ENCODE data around the gene LPCAT3.

GRCh38 chr12:6943389-6943721 is 74.9 kb downstream of the LPCAT3 start:
- TF ChIP-seq CTCF (IDR thresholded peaks at IDR 0.05) = no peak
- no peak for TF ChIP-seq ZFX (IDR thresholded peaks at IDR 0.05; ENCODE audit: borderline replicate concordance)
